ENCODE measurements around the gene TNS2. TPM values are rescaled to one million over a fixed set of nuclear protein-coding genes. Genes with fewer than 3 reads are reported as not detected.
"Not testable (repeated sequence)": the region's sequence is repeated elsewhere in the genome, so short reads cannot be mapped to it uniquely, and the experiment has no call there.

The TNS2 gene
- total RNA-seq, 2 donors from 2014 or later = 1.5 to 2.6 TPM

- Mint-ChIP-seq H3K27me3 (ENCODE audit: low read depth) (peaks cover 15% of the 10 kb centered on the region), H3K36me3 (ENCODE audit: insufficient read depth in 2 of 2) (no peaks in the 10 kb centered on the region), H3K27ac (peak overlapping the region; percentile 34), H3K4me3 (no peak overlapping the region), H3K4me1 (ENCODE audit: low read depth) (peaks cover 50% of the 10 kb centered on the region), H3K9me3 (no peaks in the 10 kb centered on the region)
- ATAC-seq (replicated peaks in 1 of 2) (no peak), DNase-seq (no peak)
These were observed 50.7 kb downstream of the TNS2 start for GRCh38 chr12:53100466-53101151.

- DNase-seq = no peak
- Mint-ChIP-seq H3K9me3 (no peaks in the 10 kb centered on the region), H3K36me3 (ENCODE audit: insufficient read depth in 2 of 2) (no peaks in the 10 kb centered on the region), H3K4me3 (no peak overlapping the region), H3K27me3 (ENCODE audit: low read depth) (peaks cover 11% of the 10 kb centered on the region), H3K4me1 (ENCODE audit: low read depth) (peaks cover 50% of the 10 kb centered on the region), H3K27ac (peak overlapping the region; percentile 61)
- no peak for ATAC-seq (replicated peaks in 1 of 2)
These were observed 51.4 kb downstream of the TNS2 start for GRCh38 chr12:53101266-53101665.

- no peaks in the 10 kb centered on the region for H3K36me3 Mint-ChIP-seq (ENCODE audit: insufficient read depth in 2 of 2)
- ATAC-seq (replicated peaks in 1 of 2) (no peak), DNase-seq (no peak)
- peaks cover 2% of the 10 kb centered on the region for H3K27me3 Mint-ChIP-seq (ENCODE audit: low read depth)
- H3K4me3 Mint-ChIP-seq = peak overlapping the region; percentile 12 to 66
- peak overlapping the region; percentile 39 for H3K27ac Mint-ChIP-seq
- H3K4me1 Mint-ChIP-seq (ENCODE audit: low read depth) = peaks cover 45% of the 10 kb centered on the region
- H3K9me3 Mint-ChIP-seq = no peaks in the 10 kb centered on the region
These were observed 52.3 kb downstream of the TNS2 start for GRCh38 chr12:53101931-53102781.

- Mint-ChIP-seq H3K27ac (peak within 1 kb of the TSS; percentile 70), H3K36me3 (ENCODE audit: insufficient read depth in 2 of 2) (no peaks in the 10 kb centered on the region), H3K27me3 (ENCODE audit: low read depth) (no peaks in the 10 kb centered on the region), H3K4me1 (ENCODE audit: low read depth) (peaks cover 41% of the 10 kb centered on the region), H3K9me3 (no peaks in the 10 kb centered on the region), H3K4me3 (peak within 1 kb of the TSS; percentile 66 to 73)
- ATAC-seq (replicated peaks in 1 of 2) (peak; percentile 75 to 84), DNase-seq (peak; percentile 55 to 76)
These were observed 53.3 kb downstream of the TNS2 start, which contains the start of gene SOAT2 for GRCh38 chr12:53102883-53103807. Gene SOAT2, plus strand, starts transcription at chr12:53103486. Its CDS starts 92 bp downstream, at chr12:53103578.

GRCh38 chr12:53103860-53104305, 54.0 kb downstream of the TNS2 start:
- no peaks in the 10 kb centered on the region for H3K9me3 Mint-ChIP-seq

GRCh38 chr12:53105256-53105655, 55.4 kb downstream of the TNS2 start:
- no peaks in the 10 kb centered on the region for H3K36me3 Mint-ChIP-seq (ENCODE audit: insufficient read depth in 2 of 2)
- no peaks in the 10 kb centered on the region for H3K27me3 Mint-ChIP-seq (ENCODE audit: low read depth)
- no peak for ATAC-seq (replicated peaks in 1 of 2)
- no peak for DNase-seq
- H3K27ac Mint-ChIP-seq = no peak overlapping the region
- no peaks in the 10 kb centered on the region for H3K9me3 Mint-ChIP-seq
- peaks cover 27% of the 10 kb centered on the region for H3K4me1 Mint-ChIP-seq (ENCODE audit: low read depth)
- no peak overlapping the region for H3K4me3 Mint-ChIP-seq

More at GRCh38 chr12:53103860-53104305, 54.0 kb downstream of the TNS2 start:
- Mint-ChIP-seq H3K27me3 (ENCODE audit: low read depth) (no peaks in the 10 kb centered on the region), H3K27ac (no peak overlapping the region), H3K4me1 (ENCODE audit: low read depth) (peaks cover 33% of the 10 kb centered on the region), H3K36me3 (ENCODE audit: insufficient read depth in 2 of 2) (no peaks in the 10 kb centered on the region), H3K4me3 (peak overlapping the region in 1 of 2 donors; percentile 66)
- ATAC-seq (replicated peaks in 1 of 2) = no peak
- no peak for DNase-seq

GRCh38 chr12:53105712-53106439, 56.0 kb downstream of the TNS2 start:
- ATAC-seq (replicated peaks in 1 of 2) = no peak
- Mint-ChIP-seq H3K27me3 (ENCODE audit: low read depth) (no peaks in the 10 kb centered on the region), H3K4me1 (ENCODE audit: low read depth) (peaks cover 27% of the 10 kb centered on the region), H3K36me3 (ENCODE audit: insufficient read depth in 2 of 2) (no peaks in the 10 kb centered on the region), H3K27ac (no peak overlapping the region), H3K4me3 (no peak overlapping the region), H3K9me3 (no peaks in the 10 kb centered on the region)
- no peak for DNase-seq

GRCh38 chr12:53107122-53107521, 57.3 kb downstream of the TNS2 start:
- peaks cover 23% of the 10 kb centered on the region for H3K4me1 Mint-ChIP-seq (ENCODE audit: low read depth)
- H3K27ac Mint-ChIP-seq = no peak overlapping the region
- H3K4me3 Mint-ChIP-seq = no peak overlapping the region
- ATAC-seq (replicated peaks in 1 of 2) (no peak), DNase-seq (no peak)
- no peaks in the 10 kb centered on the region for H3K9me3 Mint-ChIP-seq
- H3K27me3 Mint-ChIP-seq (ENCODE audit: low read depth) = no peaks in the 10 kb centered on the region
- H3K36me3 Mint-ChIP-seq (ENCODE audit: insufficient read depth in 2 of 2) = no peaks in the 10 kb centered on the region

- not testable (repeated sequence) for H3K4me1 Mint-ChIP-seq (ENCODE audit: low read depth); DNase-seq; H3K27me3 Mint-ChIP-seq (ENCODE audit: low read depth)
These were observed 62.6 kb downstream of the TNS2 start for GRCh38 chr12:53112431-53112830.

GRCh38 chr12:53113136-53113705, 63.4 kb downstream of the TNS2 start:
- Mint-ChIP-seq H3K27ac (no peak overlapping the region), H3K27me3 (ENCODE audit: low read depth) (no peaks in the 10 kb centered on the region), H3K4me3 (no peak overlapping the region), H3K4me1 (ENCODE audit: low read depth) (no peaks in the 10 kb centered on the region), H3K9me3 (no peaks in the 10 kb centered on the region), H3K36me3 (ENCODE audit: insufficient read depth in 2 of 2) (no peaks in the 10 kb centered on the region)
- DNase-seq (no peak), ATAC-seq (replicated peaks in 1 of 2) (no peak)

More at GRCh38 chr12:53112431-53112830, 62.6 kb downstream of the TNS2 start:
- not testable (repeated sequence) for H3K4me3 Mint-ChIP-seq; H3K27ac Mint-ChIP-seq; H3K9me3 Mint-ChIP-seq; H3K36me3 Mint-ChIP-seq (ENCODE audit: insufficient read depth in 2 of 2); ATAC-seq (replicated peaks in 1 of 2)

GRCh38 chr12:53113951-53114350, 64.1 kb downstream of the TNS2 start:
- ATAC-seq (replicated peaks in 1 of 2) = no peak
- no peak for DNase-seq
- no peak overlapping the region for H3K27ac Mint-ChIP-seq
- no peaks in the 10 kb centered on the region for H3K4me1 Mint-ChIP-seq (ENCODE audit: low read depth)
- H3K9me3 Mint-ChIP-seq = no peaks in the 10 kb centered on the region
- H3K36me3 Mint-ChIP-seq (ENCODE audit: insufficient read depth in 2 of 2) = no peaks in the 10 kb centered on the region
- H3K4me3 Mint-ChIP-seq = no peak overlapping the region
- H3K27me3 Mint-ChIP-seq (ENCODE audit: low read depth) = no peaks in the 10 kb centered on the region

Measured in activated T-cell treated with anti-CD3 and anti-CD28 coated beads, Interleukin-2, amount 50 U/mL, for 72 hours (primary cell).